ENCODE measurements around the gene PSTPIP2. TPM values are rescaled to one million over a fixed set of nuclear protein-coding genes. Genes with fewer than 3 reads are reported as not detected.

The PSTPIP2 gene
- total and polyA plus RNA-seq, 4 donors = 4.0 to 14.7 (median 8.6) TPM

- no peaks in the 10 kb centered on the region for H3K9me3 ChIP-seq (ENCODE audit: control insufficient read depth in 4 of 4, low read length in 3 of 4)
- H3K4me1 ChIP-seq (ENCODE audit: control insufficient read depth in 4 of 4, insufficient read depth in 4 of 4, low read length in 3 of 4) = no peaks in the 10 kb centered on the region
- no peak overlapping the region for H3K27ac ChIP-seq (ENCODE audit: low read depth in 1 of 2, low read length in 2 of 2)
- no peaks in the 10 kb centered on the region for H3K27me3 ChIP-seq (ENCODE audit: control insufficient read depth in 4 of 4, insufficient read depth in 4 of 4, low read length in 3 of 4)
- TF ChIP-seq YY1 (IDR thresholded peaks at IDR 0.05) (no peak), ATF3 (IDR thresholded peaks at IDR 0.05) (no peak), SP1 (IDR thresholded peaks at IDR 0.05) (no peak), RXRA (IDR thresholded peaks at IDR 0.05) (no peak)
- WGBS = 94% methylated on average over 3 of the region's 3 CpGs
- H3K9ac ChIP-seq (ENCODE audit: low read depth in 1 of 2, low read length in 2 of 2) = no peak overlapping the region
- peaks cover 0 to 15% (median 6%) of the 10 kb centered on the region in 4 donors for H3K36me3 ChIP-seq (ENCODE audit: control insufficient read depth in 4 of 4, insufficient read depth in 3 of 4, low read depth in 1 of 4, low read length in 3 of 4)
- no peak overlapping the region for H3K4me3 ChIP-seq (ENCODE audit: low read depth in 1 of 3, low read length in 3 of 3)
- no peak for DNase-seq (ENCODE audit: low spot score)
Measured at GRCh38 chr18:45991788-45992187, 80.3 kb downstream of the PSTPIP2 start.

- WGBS = 93% methylated on average over 4 of the region's 4 CpGs
Measured at GRCh38 chr18:45984546-45985235, 87.4 kb downstream of the PSTPIP2 start.

More at GRCh38 chr18:45984546-45985235, 87.4 kb downstream of the PSTPIP2 start:
- Histone ChIP-seq H3K27ac (ENCODE audit: low read depth in 1 of 2, low read length in 2 of 2) (no peak overlapping the region), H3K4me1 (ENCODE audit: control insufficient read depth in 4 of 4, insufficient read depth in 4 of 4, low read length in 3 of 4) (no peaks in the 10 kb centered on the region), H3K9me3 (ENCODE audit: control insufficient read depth in 4 of 4, low read length in 3 of 4) (no peaks in the 10 kb centered on the region), H3K9ac (ENCODE audit: low read depth in 1 of 2, low read length in 2 of 2) (no peak overlapping the region), H3K27me3 (ENCODE audit: control insufficient read depth in 4 of 4, insufficient read depth in 4 of 4, low read length in 3 of 4) (no peaks in the 10 kb centered on the region), H3K36me3 (ENCODE audit: control insufficient read depth in 4 of 4, insufficient read depth in 3 of 4, low read depth in 1 of 4, low read length in 3 of 4) (peaks cover 2 to 8% (median 4%) of the 10 kb centered on the region in 4 donors), H3K4me3 (ENCODE audit: low read depth in 1 of 3, low read length in 3 of 3) (no peak overlapping the region)
- TF ChIP-seq GABPA (IDR thresholded peaks at IDR 0.05 in 1 of 2, conservative IDR thresholded peaks at IDR 0.05 in 1 of 2) = no peak
- TF ChIP-seq ATF3 (IDR thresholded peaks at IDR 0.05) = no peak
- no peak for TF ChIP-seq ZBTB33 (IDR thresholded peaks at IDR 0.05)
- TF ChIP-seq HNF4A (conservative IDR thresholded peaks at IDR 0.05) = no peak
- TF ChIP-seq REST (IDR thresholded peaks at IDR 0.05) = no peak
- no peak for TF ChIP-seq MAX (IDR thresholded peaks at IDR 0.05)
- DNase-seq (ENCODE audit: low spot score) = no peak
